Measurements from ENCODE around the gene DDX18.
"Not testable (repeated sequence)": the region's sequence is repeated elsewhere in the genome, so short reads cannot be mapped to it uniquely, and the experiment has no call there.

DDX18 gene

GRCh38 chr2:117814417-117815264 lies at the start of gene DDX18:
Gene DDX18, plus strand, starts transcription at chr2:117814691. Its CDS starts 87 bp downstream, at chr2:117814778.
- peak; percentile 99 for DNase-seq

DNA sequence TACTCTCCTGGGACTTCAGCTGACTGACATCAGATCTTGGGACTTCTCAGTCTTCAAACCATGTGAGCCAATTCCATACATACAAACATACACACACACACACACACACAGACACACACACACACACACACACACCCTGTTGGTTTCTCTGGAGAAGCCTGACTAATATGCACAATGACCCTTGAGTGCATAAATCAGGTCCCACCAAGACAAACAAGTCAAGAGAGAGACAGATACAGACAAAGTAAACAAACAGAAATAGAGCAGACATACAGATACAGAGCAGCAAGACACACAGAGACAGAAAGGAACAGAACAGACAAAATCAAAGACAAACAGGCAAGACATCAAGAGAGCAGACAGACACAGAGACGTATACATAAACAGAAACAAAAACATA lies 43.8 kb upstream of the DDX18 start:
- DNase-seq, result no peak

- DNase-seq, result peak; percentile 7
Observed at GRCh38 chr2:117771969-117772630, 42.4 kb upstream of the DDX18 start.

- no peak for DNase-seq
Observed at GRCh38 chr2:117774716-117775115, 39.8 kb upstream of the DDX18 start.

DNA sequence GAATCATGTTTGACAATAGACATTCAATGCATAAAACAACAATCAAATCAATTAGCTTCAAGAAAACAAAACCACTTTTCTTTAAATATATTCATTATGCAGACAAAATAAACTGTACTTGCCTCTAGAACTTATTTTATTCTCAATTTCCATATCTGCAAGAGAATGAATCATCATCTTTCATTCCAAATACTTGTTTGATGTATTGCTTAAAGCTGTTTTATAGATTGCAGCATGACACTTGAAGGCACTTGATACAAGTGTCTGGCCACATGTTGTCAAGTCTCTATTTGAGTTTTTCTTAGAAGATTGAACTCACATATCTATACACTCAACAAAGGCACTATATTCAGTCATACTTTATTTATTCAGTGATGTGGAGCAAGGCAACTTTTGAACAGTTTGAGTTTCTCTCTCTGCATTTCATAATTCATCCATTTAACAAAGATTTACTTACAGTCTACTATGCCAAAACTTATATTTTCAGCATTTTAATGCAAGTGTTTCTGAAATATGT lies 38.7 kb upstream of the DDX18 start:
- DNase-seq, result no peak

DNA sequence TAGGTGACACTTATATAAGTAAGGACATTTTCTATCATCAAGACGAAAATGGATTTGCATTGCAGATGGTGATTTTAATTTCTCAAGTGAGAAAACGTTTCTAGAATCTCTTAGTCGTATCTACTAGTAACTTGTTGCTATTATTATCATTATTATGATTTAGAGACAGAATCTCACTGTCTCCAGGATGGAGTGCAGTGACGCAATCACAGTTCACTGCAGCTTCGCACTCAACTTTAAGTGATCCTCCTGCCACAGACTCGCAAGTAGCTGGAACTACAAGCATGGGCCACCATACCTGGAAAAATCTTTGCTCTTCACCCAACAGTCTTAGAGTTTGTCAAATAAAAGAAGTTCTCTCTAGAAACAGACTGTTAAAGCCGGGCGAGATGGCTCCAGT lies 37.6 kb upstream of the DDX18 start:
- DNase-seq, result no peak

- peak; percentile 32 for DNase-seq
Observed at GRCh38 chr2:117785740-117786139, 28.8 kb upstream of the DDX18 start.

DNA sequence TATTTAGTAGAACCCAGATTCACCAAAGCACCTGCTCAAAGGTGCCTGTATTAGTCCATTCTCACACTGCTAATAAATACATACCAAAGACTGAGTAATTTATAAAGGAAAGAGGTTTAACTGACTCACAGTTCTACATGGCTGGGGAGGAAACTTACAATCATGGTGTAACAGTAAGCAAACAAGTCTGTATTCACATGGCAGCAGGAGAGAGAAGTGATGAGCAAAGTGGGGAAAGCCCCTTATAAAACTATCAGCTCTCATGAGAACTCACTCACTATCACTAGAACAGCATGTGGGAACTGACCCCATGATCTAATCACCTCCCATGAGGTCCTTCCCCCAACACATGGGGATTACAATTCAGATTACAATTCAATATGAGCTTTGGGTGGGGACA lies 28.0 kb upstream of the DDX18 start:
- DNase-seq, result peak; percentile 0

GRCh38 chr2:117789505-117789904 lies 25.0 kb upstream of the DDX18 start:
- no peak for DNase-seq

GRCh38 chr2:117794668-117795067 lies 19.8 kb upstream of the DDX18 start:
- no peak for DNase-seq

- no peak for DNase-seq
Observed at GRCh38 chr2:117801826-117802225, 12.7 kb upstream of the DDX18 start.

DNA sequence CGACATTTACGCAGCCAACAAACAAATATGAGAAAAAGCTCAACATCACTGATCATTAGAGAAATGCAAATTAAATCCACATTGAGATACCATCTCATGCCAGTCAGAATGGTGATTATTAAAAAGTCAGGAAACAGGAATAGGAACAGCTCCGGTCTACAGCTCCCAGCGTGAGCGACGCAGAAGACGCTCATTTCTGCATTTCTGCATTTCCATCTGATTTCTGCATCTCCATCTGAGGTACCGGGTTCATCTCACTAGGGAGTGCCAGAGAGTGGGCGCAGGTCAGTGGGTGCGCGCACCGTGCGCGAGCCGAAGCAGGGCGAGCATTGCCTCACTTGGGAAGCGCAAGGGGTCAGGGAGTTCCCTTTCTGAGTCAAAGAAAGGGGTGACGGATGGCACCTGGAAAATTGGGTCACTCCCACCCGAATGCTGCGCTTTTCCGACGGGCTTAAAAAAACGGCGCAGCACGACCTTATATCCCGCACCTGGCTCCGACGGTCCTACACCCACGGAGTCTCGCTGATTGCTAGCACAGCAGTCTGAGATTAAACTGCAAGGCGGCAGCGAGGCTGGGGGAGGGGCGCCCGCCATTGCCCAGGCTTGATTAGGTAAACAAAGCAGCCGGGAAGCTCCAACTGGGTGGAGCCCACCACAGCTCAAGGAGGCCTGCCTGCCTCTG lies 10.7 kb upstream of the DDX18 start:
- DNase-seq, result not testable (repeated sequence)

- no peak for DNase-seq
Observed at GRCh38 chr2:117812443-117812842, 2.0 kb upstream of the DDX18 start.

- no peak for DNase-seq
Observed at GRCh38 chr2:117815946-117816345, 1.5 kb downstream of the DDX18 start.

DNA sequence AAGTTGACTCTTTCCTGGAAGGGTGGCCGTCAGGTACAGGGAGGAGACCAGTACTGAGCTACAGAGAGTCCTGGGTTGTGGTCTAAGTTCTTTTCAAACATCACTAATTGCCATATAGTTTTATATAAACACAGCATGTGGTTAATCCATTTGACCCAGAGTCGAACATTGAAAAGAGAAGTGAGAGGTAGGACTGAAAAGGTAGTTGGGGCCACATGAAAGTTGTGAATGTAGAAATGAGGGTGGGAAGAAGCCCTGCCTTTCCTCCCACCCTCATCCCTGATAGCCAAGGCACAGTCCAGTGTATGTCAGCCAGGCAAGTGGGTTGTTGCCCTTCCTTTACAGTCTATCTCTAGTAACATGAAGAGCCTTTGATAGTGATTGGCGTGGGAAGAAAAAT lies 4.4 kb downstream of the DDX18 start:
- no peak for DNase-seq

GRCh38 chr2:117820444-117820843 lies 6.0 kb downstream of the DDX18 start:
- no peak for DNase-seq

DNA sequence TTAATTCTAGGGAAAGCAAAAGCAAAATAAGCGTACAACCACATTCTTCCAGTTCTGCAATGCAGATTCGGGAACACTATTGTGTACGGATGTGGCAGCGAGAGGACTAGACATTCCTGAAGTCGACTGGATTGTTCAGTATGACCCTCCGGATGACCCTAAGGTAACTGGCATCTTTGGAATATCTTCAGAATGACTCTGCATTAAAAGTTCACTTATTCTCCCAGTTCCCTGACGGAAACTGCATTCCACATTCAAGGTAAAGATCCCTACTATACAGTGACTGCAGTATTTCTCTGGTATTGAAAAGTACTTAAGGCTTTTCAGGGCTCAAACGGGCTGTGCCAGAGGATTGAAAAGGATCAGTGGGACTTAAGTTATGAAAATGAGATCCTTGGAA lies 10.9 kb downstream of the DDX18 start:
- DNase-seq, result no peak

GRCh38 chr2:117827464-117827863 lies 13.0 kb downstream of the DDX18 start:
- not testable (repeated sequence) for DNase-seq

DNA sequence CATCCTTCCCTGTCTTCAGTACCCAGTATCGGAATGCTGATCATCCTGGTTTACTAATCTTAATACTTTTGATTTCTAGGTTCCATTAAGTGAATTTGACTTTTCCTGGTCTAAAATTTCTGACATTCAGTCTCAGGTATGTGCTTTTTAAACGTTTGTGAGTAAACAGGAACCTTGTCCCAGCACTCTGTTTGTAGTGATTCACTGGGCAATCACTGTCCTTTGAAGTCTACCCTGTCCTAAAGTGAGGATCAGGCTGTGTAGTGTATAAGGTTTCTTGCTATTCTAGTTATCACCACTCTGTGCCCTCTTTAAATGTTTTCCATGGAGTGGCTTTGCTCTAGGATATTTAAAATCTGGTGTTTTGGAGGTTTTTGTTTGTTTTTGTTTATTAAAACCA lies 14.4 kb downstream of the DDX18 start:
- DNase-seq, result no peak

- no peak for DNase-seq
Observed at GRCh38 chr2:117832332-117832731, 17.8 kb downstream of the DDX18 start.

GRCh38 chr2:117832905-117833613 lies 18.6 kb downstream of the DDX18 start:
- DNase-seq, result no peak

DNA sequence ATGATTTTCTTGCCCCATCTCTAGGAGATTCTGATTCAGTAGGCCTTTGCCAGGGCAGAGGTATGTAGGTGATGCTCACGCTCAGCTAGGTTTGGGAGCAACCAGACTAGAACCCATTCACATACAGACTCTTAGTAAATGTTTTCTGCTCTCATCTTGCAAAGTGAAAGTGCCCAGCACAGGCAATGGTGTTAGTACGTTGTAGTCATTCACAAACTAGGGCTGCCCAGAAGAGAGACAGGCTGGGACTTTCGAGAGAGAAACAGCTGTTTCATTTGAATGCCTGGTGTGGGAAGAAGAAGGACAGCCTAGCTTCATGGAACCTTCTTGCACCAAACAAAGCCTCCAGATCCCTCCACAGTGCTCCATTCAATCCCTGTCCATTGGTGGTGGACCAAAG lies 19.4 kb downstream of the DDX18 start:
- no peak for DNase-seq

DNA sequence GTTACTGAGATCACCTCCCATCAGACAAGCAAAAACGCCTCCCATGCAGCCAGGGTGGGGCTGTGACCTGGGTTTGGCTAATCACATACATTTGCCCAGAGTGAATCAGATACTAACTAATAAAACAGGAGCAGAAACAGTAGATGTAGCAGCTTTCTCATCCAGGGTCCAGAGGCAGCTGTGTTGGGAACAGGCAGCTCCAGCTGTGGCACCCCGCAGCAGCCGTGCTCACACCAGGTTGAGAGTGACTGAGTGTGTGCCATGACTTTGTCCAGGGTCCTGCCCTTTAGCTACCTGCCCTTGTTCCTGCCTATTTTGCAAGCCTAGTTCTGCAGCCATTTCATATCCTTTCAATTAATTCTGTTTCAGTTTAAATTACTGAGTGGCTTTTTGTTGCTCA lies 20.5 kb downstream of the DDX18 start:
- no peak for DNase-seq
